OCI-LY1 (cell line): ENCODE results near the gene SLC26A8.

Source experiments
- EZH2 ChIP-seq: fragments of 200-600 bp; sonication (generic), shearing (Covaris generic); IDR thresholded peaks from 2 replicates; pipeline ENCODE4 v1.8.0; 2017; ENCODE audit warnings: borderline replicate concordance, mixed run types, mild to moderate bottlenecking, antibody characterized with exemption, low read length, moderate library complexity, mixed read lengths
- TF ChIP-seq, protein P1 (sequence below): fragments of 200-600 bp; sonication (generic), shearing (Covaris generic); IDR thresholded peaks from 2 replicates; pipeline ENCODE4 v1.5.1; 2017; ENCODE audit warnings: mild to moderate bottlenecking, antibody characterized with exemption, low read length, moderate library complexity, mixed read lengths

DNA sequence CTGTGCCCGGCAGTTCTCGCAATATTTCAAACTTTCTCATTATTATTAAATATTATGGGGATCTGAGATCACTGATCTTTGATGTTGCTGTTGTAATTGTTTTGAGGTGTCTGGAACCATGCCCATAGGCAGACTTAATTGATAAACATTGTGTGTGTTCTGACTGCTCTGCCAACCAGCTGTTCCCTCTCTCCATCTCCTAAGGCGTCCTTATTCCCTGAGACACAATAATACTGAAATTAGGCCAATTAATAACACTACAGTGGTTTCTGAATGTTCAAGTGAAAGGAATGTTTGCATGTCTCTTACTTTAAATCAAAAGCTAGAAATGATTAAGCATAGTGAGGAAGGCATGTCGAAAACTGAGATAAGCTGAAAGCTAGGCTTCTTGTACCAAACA, 10.8 kb upstream of the SLC26A8 start:
- TF ChIP-seq, protein P1, sequence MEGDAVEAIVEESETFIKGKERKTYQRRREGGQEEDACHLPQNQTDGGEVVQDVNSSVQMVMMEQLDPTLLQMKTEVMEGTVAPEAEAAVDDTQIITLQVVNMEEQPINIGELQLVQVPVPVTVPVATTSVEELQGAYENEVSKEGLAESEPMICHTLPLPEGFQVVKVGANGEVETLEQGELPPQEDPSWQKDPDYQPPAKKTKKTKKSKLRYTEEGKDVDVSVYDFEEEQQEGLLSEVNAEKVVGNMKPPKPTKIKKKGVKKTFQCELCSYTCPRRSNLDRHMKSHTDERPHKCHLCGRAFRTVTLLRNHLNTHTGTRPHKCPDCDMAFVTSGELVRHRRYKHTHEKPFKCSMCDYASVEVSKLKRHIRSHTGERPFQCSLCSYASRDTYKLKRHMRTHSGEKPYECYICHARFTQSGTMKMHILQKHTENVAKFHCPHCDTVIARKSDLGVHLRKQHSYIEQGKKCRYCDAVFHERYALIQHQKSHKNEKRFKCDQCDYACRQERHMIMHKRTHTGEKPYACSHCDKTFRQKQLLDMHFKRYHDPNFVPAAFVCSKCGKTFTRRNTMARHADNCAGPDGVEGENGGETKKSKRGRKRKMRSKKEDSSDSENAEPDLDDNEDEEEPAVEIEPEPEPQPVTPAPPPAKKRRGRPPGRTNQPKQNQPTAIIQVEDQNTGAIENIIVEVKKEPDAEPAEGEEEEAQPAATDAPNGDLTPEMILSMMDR = no peak
- no peak for TF ChIP-seq EZH2
